PFSK-1 (cell line): ENCODE results near the gene PRMT2.

Source experiments
- FOXP2 ChIP-seq: optimal IDR thresholded peaks from 2 replicates; pipeline ENCODE3; 2011; ENCODE audit warnings: borderline replicate concordance, control low read depth, inconsistent platforms; ENCODE audit not compliant: insufficient read depth; ENCODE audit errors: extremely low read length, extremely low read depth
- POLR2AphosphoS5 ChIP-seq: IDR thresholded peaks from 2 replicates; pipeline ENCODE4 v1.6.1; 2012; ENCODE audit warnings: low read depth, mild to moderate bottlenecking, control low read depth, low read length, moderate library complexity
- SIN3A ChIP-seq: IDR thresholded peaks from 2 replicates; pipeline ENCODE4 v1.6.1; 2012; ENCODE audit warnings: mild to moderate bottlenecking, low read length, moderate library complexity, borderline replicate concordance; ENCODE audit not compliant: insufficient read depth
- TAF1 ChIP-seq: IDR thresholded peaks from 2 replicates; pipeline ENCODE4 v1.6.1; 2012; ENCODE audit warnings: low read length, control low read depth, borderline replicate concordance; ENCODE audit not compliant: insufficient read depth
- TF ChIP-seq, protein P1 (sequence below), 2 experiments: IDR thresholded peaks; 2 replicates each; pipeline versions ENCODE4 v1.6.1 to v1.8.0; 2011 to 2012; ENCODE audit warnings: low read depth in 2 of 2, low read length in 2 of 2, control low read depth in 1 of 2, inconsistent platforms in 1 of 2, mild to moderate bottlenecking in 1 of 2, moderate library complexity in 1 of 2; ENCODE audit not compliant: insufficient read depth in 1 of 2

PRMT2 gene

DNA sequence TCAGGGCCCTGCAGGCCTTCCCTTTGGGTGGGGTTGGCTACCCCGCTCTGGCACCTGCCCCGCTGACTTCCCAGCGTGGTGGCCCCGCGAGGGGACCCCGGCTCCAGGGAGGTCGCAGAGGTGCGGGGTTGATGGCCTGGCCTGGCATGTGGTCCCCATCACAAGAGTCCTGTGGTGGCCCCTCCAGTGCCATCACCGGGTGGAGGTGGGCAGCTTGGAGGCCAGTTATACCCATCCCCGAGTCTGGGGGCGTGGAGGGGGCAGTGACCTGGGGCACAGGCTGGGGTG, 26.8 kb downstream of the PRMT2 start:
- TF ChIP-seq FOXP2 (no peak), POLR2AphosphoS5 (no peak), SIN3A (no peak), TAF1 (no peak)
- TF ChIP-seq, protein P1, sequence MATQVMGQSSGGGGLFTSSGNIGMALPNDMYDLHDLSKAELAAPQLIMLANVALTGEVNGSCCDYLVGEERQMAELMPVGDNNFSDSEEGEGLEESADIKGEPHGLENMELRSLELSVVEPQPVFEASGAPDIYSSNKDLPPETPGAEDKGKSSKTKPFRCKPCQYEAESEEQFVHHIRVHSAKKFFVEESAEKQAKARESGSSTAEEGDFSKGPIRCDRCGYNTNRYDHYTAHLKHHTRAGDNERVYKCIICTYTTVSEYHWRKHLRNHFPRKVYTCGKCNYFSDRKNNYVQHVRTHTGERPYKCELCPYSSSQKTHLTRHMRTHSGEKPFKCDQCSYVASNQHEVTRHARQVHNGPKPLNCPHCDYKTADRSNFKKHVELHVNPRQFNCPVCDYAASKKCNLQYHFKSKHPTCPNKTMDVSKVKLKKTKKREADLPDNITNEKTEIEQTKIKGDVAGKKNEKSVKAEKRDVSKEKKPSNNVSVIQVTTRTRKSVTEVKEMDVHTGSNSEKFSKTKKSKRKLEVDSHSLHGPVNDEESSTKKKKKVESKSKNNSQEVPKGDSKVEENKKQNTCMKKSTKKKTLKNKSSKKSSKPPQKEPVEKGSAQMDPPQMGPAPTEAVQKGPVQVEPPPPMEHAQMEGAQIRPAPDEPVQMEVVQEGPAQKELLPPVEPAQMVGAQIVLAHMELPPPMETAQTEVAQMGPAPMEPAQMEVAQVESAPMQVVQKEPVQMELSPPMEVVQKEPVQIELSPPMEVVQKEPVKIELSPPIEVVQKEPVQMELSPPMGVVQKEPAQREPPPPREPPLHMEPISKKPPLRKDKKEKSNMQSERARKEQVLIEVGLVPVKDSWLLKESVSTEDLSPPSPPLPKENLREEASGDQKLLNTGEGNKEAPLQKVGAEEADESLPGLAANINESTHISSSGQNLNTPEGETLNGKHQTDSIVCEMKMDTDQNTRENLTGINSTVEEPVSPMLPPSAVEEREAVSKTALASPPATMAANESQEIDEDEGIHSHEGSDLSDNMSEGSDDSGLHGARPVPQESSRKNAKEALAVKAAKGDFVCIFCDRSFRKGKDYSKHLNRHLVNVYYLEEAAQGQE (IDR thresholded peaks at IDR 0.05; ENCODE audit: insufficient read depth in 1 of 2, low read depth in 2 of 2, low read length in 2 of 2): no peak

DNA sequence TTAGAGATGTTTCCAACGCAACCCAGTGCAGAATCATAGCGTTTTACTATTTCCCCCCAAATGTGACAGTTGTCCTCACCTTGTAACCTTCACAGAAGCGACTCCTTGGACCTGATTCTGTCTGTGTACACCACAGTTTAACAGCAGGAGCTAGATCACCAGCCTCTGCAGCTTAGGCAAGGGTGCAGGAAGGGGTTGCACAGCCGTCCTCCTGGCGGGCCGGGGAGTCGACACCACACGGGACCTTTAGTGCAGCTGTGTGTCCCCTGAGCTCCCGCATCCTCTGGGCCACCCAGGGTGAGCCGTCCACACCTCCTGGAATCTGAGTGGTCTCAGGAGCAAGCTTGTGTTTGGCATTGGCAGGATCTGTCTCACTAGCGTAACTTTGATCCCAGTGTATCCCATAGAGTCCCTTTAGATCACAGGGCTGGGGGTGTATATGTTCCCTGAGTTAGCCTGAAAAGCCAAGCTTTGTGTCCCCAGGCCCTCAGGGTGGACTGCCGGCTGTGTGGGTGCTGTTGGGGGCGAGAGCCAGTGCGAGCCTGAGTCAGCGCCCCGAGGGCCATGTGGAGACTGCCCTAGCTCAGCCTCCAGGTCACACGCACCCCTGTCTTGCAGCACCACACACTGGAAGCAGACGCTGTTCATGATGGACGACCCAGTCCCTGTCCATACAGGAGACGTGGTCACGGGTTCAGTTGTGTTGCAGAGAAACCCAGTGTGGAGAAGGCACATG, 27.5 kb downstream of the PRMT2 start:
- TF ChIP-seq TAF1 (no peak), SIN3A (no peak), POLR2AphosphoS5 (no peak), FOXP2 (no peak)
- TF ChIP-seq, protein P1 (IDR thresholded peaks at IDR 0.05; ENCODE audit: insufficient read depth in 1 of 2, low read depth in 2 of 2, low read length in 2 of 2): no peak

DNA sequence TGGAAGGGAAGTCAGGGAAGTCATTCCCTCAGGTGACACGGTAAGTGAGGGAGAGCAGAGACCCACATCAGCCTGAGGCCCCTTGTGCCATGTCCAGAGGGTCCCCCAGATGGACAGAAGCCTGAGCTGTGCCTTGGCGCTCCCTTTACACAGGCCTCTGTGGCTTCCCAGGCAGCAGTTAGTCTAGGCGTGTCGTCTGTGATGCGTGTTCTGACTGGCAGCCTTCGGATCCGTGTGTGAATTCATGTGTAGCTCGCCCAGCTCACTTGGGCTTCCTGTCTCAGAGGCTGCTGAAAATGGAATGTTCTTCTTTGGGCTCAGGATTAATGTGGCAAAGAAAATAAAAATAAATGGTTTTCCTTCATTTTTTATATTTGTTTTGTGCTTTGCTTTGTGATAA, 28.3 kb downstream of the PRMT2 start:
- TF ChIP-seq POLR2AphosphoS5: no peak
- TF ChIP-seq, protein P1 (IDR thresholded peaks at IDR 0.05; ENCODE audit: insufficient read depth in 1 of 2, low read depth in 2 of 2, low read length in 2 of 2): no peak
- no peak for TF ChIP-seq SIN3A
- TF ChIP-seq TAF1: no peak
- no peak for TF ChIP-seq FOXP2

DNA sequence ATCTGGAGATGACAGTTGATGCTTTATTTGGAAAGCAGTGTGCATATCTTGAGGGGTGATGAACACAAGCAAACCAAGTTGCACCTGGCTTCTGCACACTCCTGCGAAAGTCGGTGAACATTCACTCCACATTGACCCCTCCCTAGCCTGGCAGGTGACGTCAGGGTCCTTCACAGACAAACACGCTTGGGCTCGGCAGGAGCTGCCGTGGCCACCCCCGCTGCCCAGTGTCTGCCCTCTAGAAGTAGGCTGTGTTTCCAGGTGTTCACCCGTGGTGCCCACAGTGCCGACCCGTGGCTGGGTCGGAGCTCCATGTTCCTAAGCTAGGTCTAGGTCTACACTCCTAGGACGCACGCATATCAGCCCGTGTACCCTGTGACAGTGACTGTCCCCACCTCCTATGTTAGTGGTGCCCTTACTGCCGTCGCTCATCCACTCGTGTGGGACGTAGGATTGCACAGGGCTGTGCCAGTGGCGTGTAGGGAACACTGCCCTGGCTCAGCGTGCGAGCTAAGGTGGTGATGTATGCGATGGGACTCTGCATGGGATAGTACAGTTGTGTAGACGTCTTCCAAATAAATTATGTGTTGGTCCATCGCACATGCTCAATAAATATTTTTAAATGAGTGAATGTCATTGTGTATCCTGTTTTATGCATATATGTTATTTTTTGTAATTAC, 29.0 kb downstream of the PRMT2 start:
- TF ChIP-seq, protein P1 (IDR thresholded peaks at IDR 0.05; ENCODE audit: insufficient read depth in 1 of 2, low read depth in 2 of 2, low read length in 2 of 2): no peak
- no peak for TF ChIP-seq SIN3A
- TF ChIP-seq FOXP2: no peak
- no peak for TF ChIP-seq POLR2AphosphoS5
- no peak for TF ChIP-seq TAF1

DNA sequence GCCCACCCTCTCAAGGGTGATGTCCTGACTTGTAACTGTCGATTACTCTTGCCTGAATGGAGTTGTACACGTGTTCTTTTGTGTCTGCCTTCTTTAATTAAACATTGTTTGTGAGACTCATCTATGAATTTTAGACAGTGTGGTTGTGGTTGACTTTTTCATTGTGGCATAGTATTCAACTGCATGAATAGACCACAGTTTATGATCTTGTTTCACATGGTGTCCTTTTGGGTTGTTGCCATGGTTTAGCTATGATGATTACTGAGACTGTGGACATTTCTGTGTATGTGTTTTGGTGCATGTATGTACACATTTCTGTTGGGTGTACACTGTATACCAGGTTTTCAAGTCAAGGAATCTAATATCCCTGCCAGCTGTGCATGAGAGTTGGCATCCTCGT, 30.1 kb downstream of the PRMT2 start:
- no peak for TF ChIP-seq POLR2AphosphoS5
- TF ChIP-seq, protein P1 (IDR thresholded peaks at IDR 0.05; ENCODE audit: insufficient read depth in 1 of 2, low read depth in 2 of 2, low read length in 2 of 2): no peak
- TF ChIP-seq TAF1: no peak
- no peak for TF ChIP-seq FOXP2
- no peak for TF ChIP-seq SIN3A
